Liver (tissue), 9 donors: ENCODE measurements around the gene DUSP8. TPM values are rescaled to one million over a fixed set of nuclear protein-coding genes. Genes with fewer than 3 reads are reported as not detected.

ENCODE experiments used
- DNase-seq: peaks from one replicate; pipeline ENCODE4 v3.0.0-alpha.2; 2017; ENCODE audit warnings: low spot score
- H3K27ac ChIP-seq, 2 donors: one replicate each; pipeline ENCODE4 v1.7.0; 2013; ENCODE audit warnings: inconsistent platforms in 2 of 2, low read length in 2 of 2, control low read depth in 1 of 2, low read depth in 1 of 2, mild to moderate bottlenecking in 1 of 2
- H3K27me3 ChIP-seq, 4 donors: one replicate each; pipeline versions ENCODE4 v1.6.1 to v1.7.0; 2013; ENCODE audit warnings: low read length in 3 of 4, inconsistent platforms in 1 of 4, mild to moderate bottlenecking in 1 of 4, moderate library complexity in 1 of 4; ENCODE audit not compliant: control insufficient read depth in 4 of 4, insufficient read depth in 4 of 4
- H3K36me3 ChIP-seq, 4 donors: one replicate each; pipeline versions ENCODE4 v1.6.1 to v1.7.0; 2013; ENCODE audit warnings: low read length in 3 of 4, mild to moderate bottlenecking in 3 of 4, low read depth in 1 of 4, moderate library complexity in 1 of 4; ENCODE audit not compliant: control insufficient read depth in 4 of 4, insufficient read depth in 3 of 4
- H3K4me1 ChIP-seq, 4 donors: one replicate each; pipeline versions ENCODE4 v1.6.1 to v1.7.0; 2013; ENCODE audit warnings: low read length in 3 of 4, mild to moderate bottlenecking in 3 of 4, moderate library complexity in 1 of 4; ENCODE audit not compliant: control insufficient read depth in 4 of 4, insufficient read depth in 4 of 4
- H3K4me3 ChIP-seq, 3 donors: one replicate each; pipeline versions ENCODE4 v1.6.1 to v1.7.0; 2013; ENCODE audit warnings: low read length in 3 of 3, control low read depth in 1 of 3, low read depth in 1 of 3, mild to moderate bottlenecking in 1 of 3
- H3K9ac ChIP-seq, 2 donors: one replicate each; pipeline ENCODE4 v1.7.0; 2013; ENCODE audit warnings: low read length in 2 of 2, mild to moderate bottlenecking in 2 of 2, moderate library complexity in 2 of 2, control low read depth in 1 of 2, low read depth in 1 of 2
- H3K9me3 ChIP-seq, 4 donors: one replicate each; pipeline versions ENCODE4 v1.6.1 to v1.7.0; 2013; ENCODE audit warnings: low read length in 3 of 4; ENCODE audit not compliant: control insufficient read depth in 4 of 4
- ATF3 ChIP-seq: IDR thresholded peaks from 2 replicates; pipeline ENCODE4 v1.6.1; 2016; ENCODE audit warnings: antibody characterized with exemption
- EGR1 ChIP-seq, 2 donors: IDR thresholded peaks; 2 replicates each; pipeline ENCODE4 v1.6.1; 2016 to 2018; ENCODE audit warnings: antibody characterized with exemption in 2 of 2, low read depth in 2 of 2
- FOXA1 ChIP-seq: IDR thresholded peaks from 2 replicates; pipeline ENCODE4 v1.6.1; 2016; ENCODE audit warnings: antibody characterized with exemption
- FOXA2 ChIP-seq: IDR thresholded peaks from 2 replicates; pipeline ENCODE4 v1.6.1; 2016; ENCODE audit warnings: antibody characterized with exemption
- GABPA ChIP-seq, 2 donors: IDR thresholded peaks in 1 of 2; conservative IDR thresholded peaks in 1 of 2; 2 replicates each; pipeline ENCODE4 v1.6.1; 2016; ENCODE audit warnings: antibody characterized with exemption in 2 of 2, mild to moderate bottlenecking in 1 of 2, moderate library complexity in 1 of 2
- HNF4A ChIP-seq, 2 donors: conservative IDR thresholded peaks; 2 replicates each; pipeline ENCODE4 v1.6.1; 2016; ENCODE audit warnings: antibody characterized with exemption in 2 of 2, mild to moderate bottlenecking in 2 of 2
- HNF4G ChIP-seq: IDR thresholded peaks from 2 replicates; pipeline ENCODE4 v1.6.1; 2016; ENCODE audit warnings: antibody characterized with exemption
- JUND ChIP-seq, 2 donors: IDR thresholded peaks; 2 replicates each; pipeline ENCODE4 v1.6.1; 2016; ENCODE audit warnings: antibody characterized with exemption in 2 of 2
- NR2F2 ChIP-seq: IDR thresholded peaks from 2 replicates; pipeline ENCODE4 v1.6.1; 2016; ENCODE audit warnings: antibody characterized with exemption
- RAD21 ChIP-seq, 2 donors: IDR thresholded peaks; 2 replicates each; pipeline ENCODE4 v1.6.1; 2016; ENCODE audit warnings: antibody characterized with exemption in 2 of 2, mild to moderate bottlenecking in 2 of 2
- SP1 ChIP-seq: IDR thresholded peaks from 2 replicates; pipeline ENCODE4 v1.6.1; 2018; ENCODE audit warnings: antibody characterized with exemption, mild to moderate bottlenecking
- TAF1 ChIP-seq: conservative IDR thresholded peaks from 2 replicates; pipeline ENCODE4 v1.6.1; 2016; ENCODE audit warnings: antibody characterized with exemption, mild to moderate bottlenecking
- YY1 ChIP-seq: IDR thresholded peaks from 2 replicates; pipeline ENCODE4 v1.6.1; 2016; ENCODE audit warnings: antibody characterized with exemption, mild to moderate bottlenecking
- ZBTB33 ChIP-seq: IDR thresholded peaks from 2 replicates; pipeline ENCODE4 v1.6.1; 2016; ENCODE audit warnings: antibody characterized with exemption
- WGBS: extraction: QIAGEN DNeasy Blood & Tissue Kit; methylation state at CpG from one replicate; pipeline ENCODE4 v1.1.7; 2013; 5-methylcytosine and 5-hydroxymethylcytosine counted together
- polyA plus RNA-seq, 2 donors: library from polyadenylated mRNA; stranded (reverse) in 1 of 2; unstranded in 1 of 2; fragments of 200-250 nt in 1 of 2; fragments of >200 nt in 1 of 2; fragmentation: Nextera tagmentation in 1 of 2; extraction: Ambion mirVana in 1 of 2; gene quantifications; one replicate each; pipeline versions ENCODE4 v1.2.1 to v1.2.3, GENCODE V29; 2013 to 2015
- total RNA-seq, 2 donors: library from RNA; depleted of rRNA; stranded (reverse); fragments of >200 nt; gene quantifications; one replicate each; pipeline ENCODE4 v1.2.3, GENCODE V29; 2014
- TF ChIP-seq, protein P1 (sequence below): fragments of 150-350 bp; IDR thresholded peaks from 2 replicates; pipeline ENCODE4 v1.5.1; 2017; ENCODE audit warnings: improper control_type of control experiment, low read depth, low read length; ENCODE audit not compliant: missing input control
- TF ChIP-seq, protein P2 (sequence below): IDR thresholded peaks from 2 replicates; pipeline ENCODE4 v1.6.1; 2016; ENCODE audit warnings: antibody characterized with exemption
- TF ChIP-seq, protein P3 (sequence below): IDR thresholded peaks from 2 replicates; pipeline ENCODE4 v1.6.1; 2016; ENCODE audit warnings: antibody characterized with exemption, mild to moderate bottlenecking
- donor health status: healthy.
- donor health status: healthy.
- donor health status: healthy.
- donor health status: healthy.
- donor health status: healthy.

The DUSP8 gene
- total and polyA plus RNA-seq, 4 donors = 0.06 to 0.33 (median 0.21) TPM

DNA sequence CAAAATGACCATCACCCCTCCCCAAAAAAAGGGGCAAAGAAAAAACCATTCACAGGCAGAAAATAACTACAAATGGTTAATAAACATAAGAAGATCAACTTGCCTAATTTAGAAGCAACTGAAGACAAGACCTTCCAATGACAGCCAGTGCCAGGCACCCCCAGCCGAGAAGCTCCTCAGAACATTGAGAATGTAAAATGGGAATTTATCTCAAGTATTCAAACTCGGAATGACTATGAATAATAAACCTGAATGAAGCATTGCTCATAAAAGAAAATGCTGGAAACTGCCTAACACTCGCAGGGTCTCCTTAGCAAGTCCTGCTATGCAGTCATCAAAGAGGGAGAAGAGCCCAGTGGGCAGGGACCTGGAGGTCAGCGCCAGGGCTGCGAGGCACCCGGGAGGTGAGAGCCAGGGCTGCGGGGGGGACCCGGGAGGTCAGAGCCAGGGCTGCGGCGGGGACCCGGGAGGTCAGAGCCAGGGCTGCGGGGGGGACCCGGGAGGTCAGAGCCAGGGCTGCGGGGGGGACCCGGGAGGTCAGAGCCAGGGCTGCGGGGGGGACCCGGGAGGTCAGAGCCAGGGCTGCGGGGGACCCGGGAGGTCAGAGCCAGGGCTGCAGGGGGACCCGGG is 62.3 kb downstream of the DUSP8 start:
- DNase-seq = no peak

DNA sequence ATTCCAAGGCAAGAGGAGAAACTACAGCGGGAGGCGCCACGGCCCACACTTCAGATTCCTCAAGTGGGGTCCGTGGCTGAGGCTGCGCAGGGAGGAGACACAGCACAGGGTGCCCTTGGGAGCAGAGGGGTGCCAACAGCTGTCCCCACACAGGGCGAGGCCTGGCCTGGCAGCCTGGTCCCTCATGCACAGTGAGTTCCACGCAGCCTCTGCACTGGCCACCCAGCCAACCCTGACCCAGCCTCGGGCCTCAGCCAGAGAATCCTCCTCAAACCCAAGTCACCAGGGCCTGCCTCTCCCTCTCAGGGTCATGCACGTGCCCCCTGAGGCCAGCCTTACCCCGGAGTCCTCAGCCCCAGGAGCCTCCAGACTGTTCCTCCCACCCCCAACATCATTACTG is 63.1 kb downstream of the DUSP8 start:
- DNase-seq = no peak
- Histone ChIP-seq H3K4me3 (no peak overlapping the region), H3K9me3 (no peaks in the 10 kb centered on the region), H3K36me3 (no peaks in the 10 kb centered on the region), H3K27me3 (no peaks in the 10 kb centered on the region), H3K27ac (no peak overlapping the region), H3K4me1 (peaks cover 0 to 4% (median 1%) of the 10 kb centered on the region in 4 donors), H3K9ac (no peak overlapping the region)
- WGBS = 86% methylated on average over 10 of the region's 10 CpGs
- TF ChIP-seq ZBTB33 (no peak), EGR1 (IDR thresholded peaks at IDR 0.05; ENCODE audit: low read depth in 2 of 2) (no peak), GABPA (IDR thresholded peaks at IDR 0.05 in 1 of 2, conservative IDR thresholded peaks at IDR 0.05 in 1 of 2) (no peak), ATF3 (no peak)
- TF ChIP-seq, protein P1, sequence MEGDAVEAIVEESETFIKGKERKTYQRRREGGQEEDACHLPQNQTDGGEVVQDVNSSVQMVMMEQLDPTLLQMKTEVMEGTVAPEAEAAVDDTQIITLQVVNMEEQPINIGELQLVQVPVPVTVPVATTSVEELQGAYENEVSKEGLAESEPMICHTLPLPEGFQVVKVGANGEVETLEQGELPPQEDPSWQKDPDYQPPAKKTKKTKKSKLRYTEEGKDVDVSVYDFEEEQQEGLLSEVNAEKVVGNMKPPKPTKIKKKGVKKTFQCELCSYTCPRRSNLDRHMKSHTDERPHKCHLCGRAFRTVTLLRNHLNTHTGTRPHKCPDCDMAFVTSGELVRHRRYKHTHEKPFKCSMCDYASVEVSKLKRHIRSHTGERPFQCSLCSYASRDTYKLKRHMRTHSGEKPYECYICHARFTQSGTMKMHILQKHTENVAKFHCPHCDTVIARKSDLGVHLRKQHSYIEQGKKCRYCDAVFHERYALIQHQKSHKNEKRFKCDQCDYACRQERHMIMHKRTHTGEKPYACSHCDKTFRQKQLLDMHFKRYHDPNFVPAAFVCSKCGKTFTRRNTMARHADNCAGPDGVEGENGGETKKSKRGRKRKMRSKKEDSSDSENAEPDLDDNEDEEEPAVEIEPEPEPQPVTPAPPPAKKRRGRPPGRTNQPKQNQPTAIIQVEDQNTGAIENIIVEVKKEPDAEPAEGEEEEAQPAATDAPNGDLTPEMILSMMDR = no peak

More for the DNA sequence above, 62.3 kb downstream of the DUSP8 start:
- Histone ChIP-seq H3K4me1 (peaks cover 0 to 2% (median 1%) of the 10 kb centered on the region in 4 donors), H3K27ac (no peak overlapping the region), H3K9me3 (no peaks in the 10 kb centered on the region), H3K4me3 (no peak overlapping the region), H3K9ac (no peak overlapping the region), H3K27me3 (no peaks in the 10 kb centered on the region), H3K36me3 (no peaks in the 10 kb centered on the region)
- WGBS = 93% methylated on average over 20 of the region's 20 CpGs
- TF ChIP-seq NR2F2 = no peak
- TF ChIP-seq FOXA1 = no peak
- no peak for TF ChIP-seq FOXA2
- TF ChIP-seq TAF1 = no peak
- TF ChIP-seq YY1 = no peak
- TF ChIP-seq SP1 = no peak
- no peak for TF ChIP-seq ATF3
- no peak for TF ChIP-seq ZBTB33
- no peak for TF ChIP-seq GABPA (IDR thresholded peaks at IDR 0.05 in 1 of 2, conservative IDR thresholded peaks at IDR 0.05 in 1 of 2)
- no peak for TF ChIP-seq RAD21 (IDR thresholded peaks at IDR 0.05)
- TF ChIP-seq HNF4G = no peak
- TF ChIP-seq, protein P2, sequence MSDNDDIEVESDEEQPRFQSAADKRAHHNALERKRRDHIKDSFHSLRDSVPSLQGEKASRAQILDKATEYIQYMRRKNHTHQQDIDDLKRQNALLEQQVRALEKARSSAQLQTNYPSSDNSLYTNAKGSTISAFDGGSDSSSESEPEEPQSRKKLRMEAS = no peak
- TF ChIP-seq, protein P3, sequence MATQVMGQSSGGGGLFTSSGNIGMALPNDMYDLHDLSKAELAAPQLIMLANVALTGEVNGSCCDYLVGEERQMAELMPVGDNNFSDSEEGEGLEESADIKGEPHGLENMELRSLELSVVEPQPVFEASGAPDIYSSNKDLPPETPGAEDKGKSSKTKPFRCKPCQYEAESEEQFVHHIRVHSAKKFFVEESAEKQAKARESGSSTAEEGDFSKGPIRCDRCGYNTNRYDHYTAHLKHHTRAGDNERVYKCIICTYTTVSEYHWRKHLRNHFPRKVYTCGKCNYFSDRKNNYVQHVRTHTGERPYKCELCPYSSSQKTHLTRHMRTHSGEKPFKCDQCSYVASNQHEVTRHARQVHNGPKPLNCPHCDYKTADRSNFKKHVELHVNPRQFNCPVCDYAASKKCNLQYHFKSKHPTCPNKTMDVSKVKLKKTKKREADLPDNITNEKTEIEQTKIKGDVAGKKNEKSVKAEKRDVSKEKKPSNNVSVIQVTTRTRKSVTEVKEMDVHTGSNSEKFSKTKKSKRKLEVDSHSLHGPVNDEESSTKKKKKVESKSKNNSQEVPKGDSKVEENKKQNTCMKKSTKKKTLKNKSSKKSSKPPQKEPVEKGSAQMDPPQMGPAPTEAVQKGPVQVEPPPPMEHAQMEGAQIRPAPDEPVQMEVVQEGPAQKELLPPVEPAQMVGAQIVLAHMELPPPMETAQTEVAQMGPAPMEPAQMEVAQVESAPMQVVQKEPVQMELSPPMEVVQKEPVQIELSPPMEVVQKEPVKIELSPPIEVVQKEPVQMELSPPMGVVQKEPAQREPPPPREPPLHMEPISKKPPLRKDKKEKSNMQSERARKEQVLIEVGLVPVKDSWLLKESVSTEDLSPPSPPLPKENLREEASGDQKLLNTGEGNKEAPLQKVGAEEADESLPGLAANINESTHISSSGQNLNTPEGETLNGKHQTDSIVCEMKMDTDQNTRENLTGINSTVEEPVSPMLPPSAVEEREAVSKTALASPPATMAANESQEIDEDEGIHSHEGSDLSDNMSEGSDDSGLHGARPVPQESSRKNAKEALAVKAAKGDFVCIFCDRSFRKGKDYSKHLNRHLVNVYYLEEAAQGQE = no peak
- no peak for TF ChIP-seq JUND (IDR thresholded peaks at IDR 0.05)
- no peak for TF ChIP-seq EGR1 (IDR thresholded peaks at IDR 0.05; ENCODE audit: low read depth in 2 of 2)
- no peak for TF ChIP-seq HNF4A (conservative IDR thresholded peaks at IDR 0.05)
